SK-N-SH (cell line): ENCODE measurements around the gene PRKN. TPM values are rescaled to one million over a fixed set of nuclear protein-coding genes. Genes with fewer than 3 reads are reported as not detected.

ENCODE experiments used
- CTCF ChIA-PET: fragments of 300-600, 350-600 bp; formaldehyde crosslinking; extraction: SDS; loops from one replicate; lab custom pipeline; 2021; lab: Yijun Ruan, JAX
- POLR2A ChIA-PET: fragments of 350-600 bp; sonication (Branson Sonifier 250); formaldehyde crosslinking; extraction: SDS; loops from one replicate; lab custom pipeline; 2020; ENCODE audit warnings: antibody characterized with exemption, inconsistent platforms; lab: Yijun Ruan, JAX
- DNase-seq: peaks from one replicate; pipeline ENCODE4 v3.0.0; 2012
- H2AFZ ChIP-seq: fragments of 200-600 bp; sonication (generic); 2 replicates; pipeline ENCODE4 v1.8.1; 2016; ENCODE audit warnings: antibody characterized with exemption, mild to moderate bottlenecking, low read depth
- H3F3A ChIP-seq: fragments of 200-600 bp; sonication (generic); replicated peaks from 2 replicates; pipeline ENCODE3; 2016; ENCODE audit warnings: antibody characterized with exemption, mild to moderate bottlenecking; ENCODE audit not compliant: insufficient read depth
- H3K27ac ChIP-seq, 2 experiments: fragments of 200-500 bp in 1 of 2; fragments of 200-600 bp in 1 of 2; sonication (Bioruptor generic) in 1 of 2; sonication (generic), shearing (Covaris generic) in 1 of 2; 2 replicates each; pipeline versions ENCODE4 v1.5.1 to v1.6.1; 2014 to 2016; ENCODE audit warnings: low read depth in 2 of 2, inconsistent platforms in 1 of 2, low read length in 1 of 2, mild to moderate bottlenecking in 1 of 2, mixed read lengths in 1 of 2
- H3K27me3 ChIP-seq: fragments of 200-600 bp; sonication (generic), shearing (Covaris generic); 2 replicates; pipeline ENCODE4 v1.6.1; 2016; ENCODE audit warnings: mixed run types; ENCODE audit not compliant: insufficient read depth
- H3K36me3 ChIP-seq, 2 experiments: fragments of 200-500 bp in 1 of 2; fragments of 200-600 bp in 1 of 2; sonication (Bioruptor generic) in 1 of 2; sonication (generic) in 1 of 2; replicated peaks in 1 of 2; 2 replicates each; pipeline versions ENCODE3 to v1.5.1; 2014 to 2016; ENCODE audit warnings: low read length in 1 of 2, mild to moderate bottlenecking in 1 of 2; ENCODE audit not compliant: insufficient read depth in 2 of 2, control insufficient read depth in 1 of 2
- H3K4me1 ChIP-seq, 2 experiments: fragments of 200-500 bp in 1 of 2; fragments of 200-600 bp in 1 of 2; sonication (Bioruptor generic) in 1 of 2; sonication (generic), shearing (Covaris generic) in 1 of 2; 2 replicates each; pipeline versions ENCODE4 v1.5.1 to v1.6.1; 2014 to 2016; ENCODE audit warnings: low read depth in 1 of 2, low read length in 1 of 2, mixed run types in 1 of 2; ENCODE audit not compliant: insufficient read depth in 2 of 2, control insufficient read depth in 1 of 2
- H3K4me2 ChIP-seq: fragments of 200-600 bp; sonication (generic), shearing (Covaris generic); 2 replicates; pipeline ENCODE4 v1.6.1; 2017; ENCODE audit warnings: mixed run types
- H3K4me3 ChIP-seq, 2 experiments: fragments of 200-500 bp in 1 of 2; fragments of 200-600 bp in 1 of 2; sonication (Bioruptor generic) in 1 of 2; sonication (generic), shearing (Covaris generic) in 1 of 2; 2 replicates each; pipeline versions ENCODE4 v1.5.1 to v1.8.1; 2014 to 2016; ENCODE audit warnings: low read depth in 2 of 2, inconsistent platforms in 1 of 2, low read length in 1 of 2, mild to moderate bottlenecking in 1 of 2, mixed read lengths in 1 of 2, moderate library complexity in 1 of 2
- H3K79me2 ChIP-seq: fragments of 200-600 bp; sonication (generic); 2 replicates; pipeline ENCODE4 v1.8.1; 2017; ENCODE audit warnings: mild to moderate bottlenecking; ENCODE audit not compliant: insufficient read depth
- H3K9ac ChIP-seq: fragments of 200-600 bp; sonication (generic); 2 replicates; pipeline ENCODE4 v1.6.1; 2017; ENCODE audit warnings: mixed run types
- H3K9me2 ChIP-seq: fragments of 200-600 bp; sonication (generic); 2 replicates; pipeline ENCODE4 v1.6.1; 2017; ENCODE audit warnings: mixed run types
- H3K9me3 ChIP-seq: fragments of 200-600 bp; sonication (generic); 2 replicates; pipeline ENCODE4 v1.6.1; 2017; ENCODE audit warnings: mixed run types, mild to moderate bottlenecking, moderate library complexity
- H4K20me1 ChIP-seq: fragments of 200-600 bp; sonication (generic); 2 replicates; pipeline ENCODE4 v1.6.1; 2017; ENCODE audit warnings: mild to moderate bottlenecking, mixed run types; ENCODE audit not compliant: insufficient read depth
- CHD2 ChIP-seq: fragments of 150-350 bp; IDR thresholded peaks from 2 replicates; pipeline ENCODE4 v1.6.1; 2018; ENCODE audit warnings: low read length; ENCODE audit not compliant: partially characterized antibody
- FOXJ3 ChIP-seq: sonication (generic); formaldehyde crosslinking; IDR thresholded peaks from 2 replicates; pipeline ENCODE4 v1.5.1; 2020; ENCODE audit warnings: mild to moderate bottlenecking, missing genetic modification reagents
- GABPA ChIP-seq: IDR thresholded peaks from 2 replicates; pipeline ENCODE4 v1.4.0; 2012; ENCODE audit warnings: low read depth, mild to moderate bottlenecking
- MEF2A ChIP-seq: IDR thresholded peaks from 2 replicates; pipeline ENCODE4 v1.4.0; 2012; ENCODE audit warnings: low read depth, borderline replicate concordance
- MXI1 ChIP-seq: IDR thresholded peaks from 2 replicates; pipeline ENCODE4 v1.6.1; 2012; ENCODE audit warnings: mild to moderate bottlenecking, low read depth, low read length, improper control_type of control experiment
- NRF1 ChIP-seq: IDR thresholded peaks from 2 replicates; pipeline ENCODE4 v1.6.1; 2012; ENCODE audit warnings: low read depth, mild to moderate bottlenecking, low read length
- PBX3 ChIP-seq: IDR thresholded peaks from 2 replicates; pipeline ENCODE4; 2012
- REST ChIP-seq: IDR thresholded peaks from 2 replicates; pipeline ENCODE4 v1.6.1; 2012; ENCODE audit warnings: mild to moderate bottlenecking, low read depth, low read length, moderate library complexity
- SMC3 ChIP-seq: IDR thresholded peaks from 2 replicates; pipeline ENCODE4 v1.6.1; 2012; ENCODE audit warnings: low read depth, low read length, improper control_type of control experiment
- TAF1 ChIP-seq: IDR thresholded peaks from 2 replicates; pipeline ENCODE4 v1.6.1; 2012; ENCODE audit warnings: low read depth, mild to moderate bottlenecking, low read length, moderate library complexity, borderline replicate concordance
- WGBS: methylation state at CpG from one replicate; pipeline ENCODE4 v1.1.6; 2017; ENCODE audit warnings: low lambda C conversion rate; 5-methylcytosine and 5-hydroxymethylcytosine counted together
- polyA plus RNA-seq, 3 experiments: library from polyadenylated mRNA; depleted of rRNA; stranded (reverse); fragments of >200 nt; gene quantifications; 2 replicates each; pipeline ENCODE4 v1.2.3, GENCODE V29; 2012

Gene PRKN
- polyA plus RNA-seq, 1 of the 3 experiments (the other 2 are of a cell fraction), result 0.76 TPM

DNA sequence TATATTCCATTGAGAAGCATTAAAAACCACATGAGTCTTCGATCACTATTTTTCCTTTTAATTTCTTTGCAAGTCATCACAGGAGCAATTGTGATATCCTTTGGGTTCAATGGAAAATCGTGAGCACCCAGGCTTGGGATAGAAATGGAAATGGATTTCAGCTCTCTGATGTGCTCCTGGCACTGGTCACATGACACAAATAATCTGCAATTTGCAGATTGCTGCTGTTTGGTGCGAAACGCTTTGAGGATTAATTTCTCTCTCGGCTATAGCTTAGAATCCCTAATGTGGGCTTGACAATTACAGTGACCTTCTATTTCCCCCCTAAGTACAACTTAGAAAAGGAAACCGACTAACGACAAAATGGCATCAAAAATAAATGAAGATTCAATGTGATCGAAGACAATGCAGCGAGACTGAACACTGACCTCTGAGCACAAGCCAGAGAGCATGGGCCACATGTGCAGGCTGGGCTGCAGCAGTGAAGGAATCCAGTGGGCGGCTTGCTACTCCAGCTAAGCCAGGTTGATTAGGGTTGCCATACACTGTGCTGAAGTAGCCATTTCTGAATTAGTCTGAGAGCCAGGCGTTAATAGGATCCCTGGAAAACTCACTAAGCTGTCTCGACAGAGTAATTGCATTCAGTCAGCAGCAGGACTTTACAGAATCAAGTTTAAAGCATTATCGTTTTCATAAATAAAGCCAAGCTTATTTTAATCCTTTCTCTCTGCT lies 1151.9 kb downstream of the PRKN start:
- ChIA-PET POLR2A (no interaction called here), CTCF (interaction anchor here (1.5 to 2.1 kb wide), 2 partner anchors 11 to 28 kb away, joined by 4 to 6 read pairs; no protein-coding TSS in a partner anchor)
- H3K9ac ChIP-seq, result no peak overlapping the region
- H3K36me3 ChIP-seq, result no peaks in the 10 kb centered on the region
- no peaks in the 10 kb centered on the region for H3K27me3 ChIP-seq
- H3K4me3 ChIP-seq, result no peak overlapping the region
- no peaks in the 10 kb centered on the region for H3F3A ChIP-seq
- no peak overlapping the region for H3K27ac ChIP-seq
- H4K20me1 ChIP-seq, result no peaks in the 10 kb centered on the region
- DNase-seq, result no peak
- no peak overlapping the region for H3K4me2 ChIP-seq
- 64% methylated on average over 13 of the region's 13 CpGs for WGBS
- H3K9me2 ChIP-seq, result no peaks in the 10 kb centered on the region
- no peak overlapping the region for H2AFZ ChIP-seq
- TF ChIP-seq GABPA (no peak), MEF2A (no peak), SMC3 (no peak), REST (no peak), TAF1 (no peak), MXI1 (no peak), FOXJ3 (no peak), PBX3 (no peak)
- TF ChIP-seq, all 33 proteins: peak for 0
- H3K9me3 ChIP-seq, result no peaks in the 10 kb centered on the region
- H3K4me1 ChIP-seq, result no peaks in the 10 kb centered on the region
- H3K79me2 ChIP-seq, result no peaks in the 10 kb centered on the region

- H3K9ac ChIP-seq, result no peak overlapping the region
- CTCF ChIA-PET, result interaction anchor here (1.5 kb wide), 1 partner anchor 127 kb away, joined by 3 read pairs; no protein-coding TSS in a partner anchor
- H3K4me2 ChIP-seq, result no peak overlapping the region
- H3K9me2 ChIP-seq, result no peaks in the 10 kb centered on the region
- H3K27me3 ChIP-seq, result no peaks in the 10 kb centered on the region
- no peaks in the 10 kb centered on the region for H4K20me1 ChIP-seq
- H3K36me3 ChIP-seq, result no peaks in the 10 kb centered on the region
- WGBS, result 49% methylated on average over 6 of the region's 6 CpGs
- H3K4me1 ChIP-seq, result no peaks in the 10 kb centered on the region; a peak in 1 of 4 replicates
- H3K9me3 ChIP-seq, result no peaks in the 10 kb centered on the region
- POLR2A ChIA-PET, result no interaction called here
- TF ChIP-seq NRF1 (no peak), CHD2 (no peak)
- no peak overlapping the region for H3K4me3 ChIP-seq
- H3K27ac ChIP-seq, result no peak overlapping the region
- H2AFZ ChIP-seq, result no peak overlapping the region
- no peaks in the 10 kb centered on the region for H3F3A ChIP-seq
- DNase-seq, result no peak
- H3K79me2 ChIP-seq, result no peaks in the 10 kb centered on the region
These were observed 1158.6 kb downstream of the PRKN start for GRCh38 chr6:161568885-161569456.
